ENCODE results near the gene C16orf96. TPM values are rescaled to one million over a fixed set of nuclear protein-coding genes. Genes with fewer than 3 reads are reported as not detected.

C16orf96 gene
- total and polyA plus RNA-seq, 10 donors, result 0.06 to 0.33 (median 0.21) TPM

DNA sequence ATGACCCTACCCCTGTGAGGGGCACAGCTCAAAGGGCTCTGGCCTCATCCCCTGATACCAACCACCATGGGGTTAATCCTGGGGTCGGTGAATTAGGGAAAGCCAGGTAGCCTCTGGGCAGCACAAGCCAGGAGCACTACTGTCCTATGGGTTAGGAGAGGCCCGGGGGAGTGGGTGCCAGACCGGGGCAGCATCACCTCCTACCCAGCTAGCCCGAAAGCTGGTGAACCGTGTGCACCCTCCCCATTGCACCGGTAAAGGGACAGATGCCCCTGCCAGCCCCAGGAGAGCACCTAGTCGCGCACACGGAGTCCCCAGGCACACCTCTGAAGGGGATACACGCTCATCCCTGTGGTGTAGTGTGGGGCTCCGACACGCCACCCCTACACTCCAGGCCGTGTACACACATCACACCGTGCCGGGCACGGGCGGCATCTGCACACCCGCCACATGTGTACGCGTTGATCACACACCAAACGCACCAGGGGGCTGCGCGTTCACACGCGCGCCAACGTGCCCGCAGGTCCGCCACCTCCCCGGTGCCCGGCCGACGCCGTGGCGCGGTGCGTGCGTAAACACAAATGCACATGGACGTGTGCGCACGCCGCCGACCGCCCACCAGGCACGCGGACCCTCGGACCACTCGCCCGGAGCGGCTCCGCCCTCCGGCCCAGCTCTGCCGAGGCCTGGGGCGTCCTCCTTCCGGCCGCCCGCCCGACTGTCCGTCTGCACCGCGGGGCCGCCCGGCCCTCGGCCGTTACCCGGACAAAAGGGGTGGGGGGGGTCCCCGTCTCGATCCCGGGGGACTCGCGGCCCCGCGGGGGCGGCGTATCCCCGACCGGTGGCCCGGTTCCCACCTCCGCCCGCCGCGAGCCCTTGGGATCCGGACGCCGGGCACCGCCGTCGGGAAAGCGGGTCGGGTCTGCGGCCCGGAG, 57.8 kb downstream of the C16orf96 start:
- Histone ChIP-seq H3K27me3 (replicated peaks in 1 of 7) (no peaks in the 10 kb centered on the region), H3K4me3 (peak overlapping the region; percentile 84 to 98 (median 97)), H3K36me3 (peaks cover 0 to 23% (median 10%) of the 10 kb centered on the region in 6 donors), H3K27ac (peak overlapping the region; percentile 53 to 99 (median 97)), H3K4me1 (peaks cover 30 to 82% (median 65%) of the 10 kb centered on the region in 6 donors), H3K9me3 (no peaks in the 10 kb centered on the region)
- intact Hi-C loops (cut with DNase I; ENCODE audit: low total_unique reads), result no loop called here
- 0 to 2% (median 2%) methylated on average over 37 to 92 of the region's 92 CpGs for WGBS, 5 donors
- DNase-seq, result peak; percentile 90
- peak in 1 of 3 donors; percentile 47 for TF ChIP-seq POLR2AphosphoS5 (IDR thresholded peaks at IDR 0.05)
- TF ChIP-seq, protein P1, sequence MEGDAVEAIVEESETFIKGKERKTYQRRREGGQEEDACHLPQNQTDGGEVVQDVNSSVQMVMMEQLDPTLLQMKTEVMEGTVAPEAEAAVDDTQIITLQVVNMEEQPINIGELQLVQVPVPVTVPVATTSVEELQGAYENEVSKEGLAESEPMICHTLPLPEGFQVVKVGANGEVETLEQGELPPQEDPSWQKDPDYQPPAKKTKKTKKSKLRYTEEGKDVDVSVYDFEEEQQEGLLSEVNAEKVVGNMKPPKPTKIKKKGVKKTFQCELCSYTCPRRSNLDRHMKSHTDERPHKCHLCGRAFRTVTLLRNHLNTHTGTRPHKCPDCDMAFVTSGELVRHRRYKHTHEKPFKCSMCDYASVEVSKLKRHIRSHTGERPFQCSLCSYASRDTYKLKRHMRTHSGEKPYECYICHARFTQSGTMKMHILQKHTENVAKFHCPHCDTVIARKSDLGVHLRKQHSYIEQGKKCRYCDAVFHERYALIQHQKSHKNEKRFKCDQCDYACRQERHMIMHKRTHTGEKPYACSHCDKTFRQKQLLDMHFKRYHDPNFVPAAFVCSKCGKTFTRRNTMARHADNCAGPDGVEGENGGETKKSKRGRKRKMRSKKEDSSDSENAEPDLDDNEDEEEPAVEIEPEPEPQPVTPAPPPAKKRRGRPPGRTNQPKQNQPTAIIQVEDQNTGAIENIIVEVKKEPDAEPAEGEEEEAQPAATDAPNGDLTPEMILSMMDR (IDR thresholded peaks at IDR 0.05 in 8 of 11, conservative IDR thresholded peaks at IDR 0.05 in 3 of 11), result no peak

DNA sequence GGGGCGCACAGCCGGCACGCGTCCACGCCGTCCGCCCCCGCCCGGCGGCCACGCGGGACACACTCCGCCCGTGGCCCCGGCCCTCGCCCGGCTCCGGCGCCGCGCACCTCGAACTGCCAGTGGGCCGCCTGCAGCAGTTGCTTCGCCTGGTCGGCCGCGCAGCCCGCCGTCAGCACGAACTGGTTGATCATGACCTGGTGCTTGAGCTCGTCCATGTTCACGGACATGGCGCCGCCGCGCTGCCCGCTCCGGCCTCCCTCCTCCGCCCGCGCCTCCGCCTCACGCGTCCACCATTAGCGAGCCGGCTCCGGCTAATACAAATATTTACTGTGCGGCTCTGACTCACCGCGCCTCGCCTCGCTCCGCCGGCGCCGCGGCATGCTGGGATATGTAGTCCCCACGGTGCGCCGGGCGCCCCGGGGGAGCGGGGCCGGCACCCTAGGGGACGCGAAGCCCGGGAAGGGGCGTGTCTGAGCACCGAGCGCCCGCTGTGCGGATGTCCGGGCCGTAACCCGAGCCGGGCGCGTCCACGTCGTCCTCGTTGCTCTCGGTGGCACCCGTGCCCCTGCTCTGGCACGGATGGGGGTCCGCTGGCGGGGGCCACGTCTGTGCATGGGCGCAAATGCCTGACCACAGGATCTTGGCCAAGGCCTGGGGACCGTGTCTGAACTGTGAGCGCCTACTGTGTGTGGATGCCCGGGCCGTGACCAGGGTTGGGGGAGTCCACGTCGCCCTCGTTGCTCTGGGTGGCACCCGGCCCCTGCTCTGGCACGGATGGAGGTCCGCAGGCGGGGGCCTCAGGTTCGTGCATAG, 58.6 kb downstream of the C16orf96 start, which contains the start of gene UBALD1:
Gene UBALD1 (minus strand): TSS at position 318 of the 813 bp plus-strand sequence. CDS start 91 bp downstream, at position 227.
- Histone ChIP-seq H3K36me3 (peaks cover 0 to 15% (median 2%) of the 10 kb centered on the region in 6 donors), H3K4me1 (peaks cover 30 to 86% (median 65%) of the 10 kb centered on the region in 6 donors), H3K9me3 (no peaks in the 10 kb centered on the region), H3K27me3 (replicated peaks in 1 of 7) (no peaks in the 10 kb centered on the region), H3K27ac (peak within 1 kb of the TSS; percentile 93 to 99 (median 97)), H3K4me3 (peak within 1 kb of the TSS; percentile 84 to 98 (median 97))
- TF ChIP-seq, protein P1 (IDR thresholded peaks at IDR 0.05 in 8 of 11, conservative IDR thresholded peaks at IDR 0.05 in 3 of 11), result peak in 2 of 11 experiments; percentile 8 to 14
- TF ChIP-seq POLR2A (IDR thresholded peaks at IDR 0.05), result peak; percentile 57 to 96 (median 76)
- TF ChIP-seq POLR2AphosphoS5 (IDR thresholded peaks at IDR 0.05), result peak; percentile 99
- intact Hi-C loops (cut with DNase I; ENCODE audit: low total_unique reads), result loop anchor here (5.0 kb wide), 1 partner anchor 68 kb away; no protein-coding TSS in a partner anchor
- DNase-seq, result peak; percentile 96
- WGBS, 5 donors, result 9 to 63% (median 10%) methylated on average over 10 to 100 of the region's 100 CpGs

GRCh38 chr16:4615384-4616046, 59.4 kb downstream of the C16orf96 start:
- TF ChIP-seq POLR2A (IDR thresholded peaks at IDR 0.05) (no peak), POLR2AphosphoS5 (IDR thresholded peaks at IDR 0.05) (no peak)
- TF ChIP-seq, protein P1 (IDR thresholded peaks at IDR 0.05 in 8 of 11, conservative IDR thresholded peaks at IDR 0.05 in 3 of 11), result no peak
- DNase-seq, result peak; percentile 90
- Histone ChIP-seq H3K36me3 (peaks cover 0 to 7% (median 0%) of the 10 kb centered on the region in 6 donors), H3K27ac (peak overlapping the region; percentile 93 to 99 (median 97)), H3K27me3 (replicated peaks in 1 of 7) (no peaks in the 10 kb centered on the region), H3K4me1 (peaks cover 30 to 80% (median 63%) of the 10 kb centered on the region in 6 donors), H3K4me3 (peak overlapping the region in 7 of 8 donors; percentile 84 to 98 (median 97)), H3K9me3 (no peaks in the 10 kb centered on the region)
- intact Hi-C loops (cut with DNase I; ENCODE audit: low total_unique reads), result loop anchor here (5.0 kb wide), 1 partner anchor 67 kb away; no protein-coding TSS in a partner anchor
- WGBS, 5 donors, result 77 to 90% (median 79%) methylated on average over 28 to 39 of the region's 39 CpGs

All from spleen (tissue), 11 donors.